Spleen (tissue), 7 donors: ENCODE data around the gene HSPB6.
A peak's percentile ranks its signal among the peaks of the same experiment; 100 is the strongest.

Source experiments
- CTCF ChIP-seq, 11 experiments: fragments of 200-600 bp in 7 of 11; fragments of 450-650 bp in 4 of 11; sonication (generic) in 4 of 11; IDR thresholded peaks in 8 of 11; conservative IDR thresholded peaks in 3 of 11; 1 replicate in 7 of 11; 2 replicates in 4 of 11; pipeline versions ENCODE4 v1.4.0 to v1.8.0; 2016 to 2021; ENCODE audit warnings: antibody characterized with exemption in 11 of 11, inconsistent platforms in 4 of 11, mild to moderate bottlenecking in 1 of 11
- POLR2A ChIP-seq, 3 donors: fragments of 450-650 bp; IDR thresholded peaks; one replicate each; pipeline ENCODE4 v1.5.1; 2017; ENCODE audit warnings: antibody characterized with exemption in 3 of 3, mild to moderate bottlenecking in 1 of 3
- POLR2AphosphoS5 ChIP-seq, 3 donors: sonication (generic); formaldehyde crosslinking; IDR thresholded peaks; one replicate each; pipeline ENCODE4 v1.5.1; 2017; ENCODE audit warnings: antibody characterized with exemption in 3 of 3
- donor health status: DM: no; HTN: no; CAD: no; lungs with moderate emphysema.
- donor health status: DM: no; HTN: no; CAD: no.
- donor health status: DM: no; HTN: no; CAD: no.

GRCh38 chr19:35740423-35741202 lies 16.2 kb downstream of the HSPB6 start:
- TF ChIP-seq CTCF (IDR thresholded peaks at IDR 0.05 in 8 of 11, conservative IDR thresholded peaks at IDR 0.05 in 3 of 11) = peak in 7 of 11 experiments; percentile 3 to 42 (median 17)
- TF ChIP-seq POLR2A (IDR thresholded peaks at IDR 0.05) = peak in 2 of 3 donors; percentile 10 to 35
- peak; percentile 82 to 89 (median 88) for TF ChIP-seq POLR2AphosphoS5 (IDR thresholded peaks at IDR 0.05)
